Stimulated activated CD4-positive, alpha-beta T cell treated with anti-CD3 and anti-CD28 coated beads, Interleukin-12 subunit alpha, Interleukin-12 subunit beta, amount 100 ng/mL, for 4 hours (primary cell): Measurements from ENCODE around the gene TRIP10.
A peak's percentile ranks its signal among the peaks of the same experiment; 100 is the strongest.
"Not testable (repeated sequence)": the region's sequence is repeated elsewhere in the genome, so short reads cannot be mapped to it uniquely, and the experiment has no call there.

Experiments used
- DNase-seq: peaks from one replicate; pipeline ENCODE4 v3.0.0-alpha.2; 2020

The TRIP10 gene, protein sequence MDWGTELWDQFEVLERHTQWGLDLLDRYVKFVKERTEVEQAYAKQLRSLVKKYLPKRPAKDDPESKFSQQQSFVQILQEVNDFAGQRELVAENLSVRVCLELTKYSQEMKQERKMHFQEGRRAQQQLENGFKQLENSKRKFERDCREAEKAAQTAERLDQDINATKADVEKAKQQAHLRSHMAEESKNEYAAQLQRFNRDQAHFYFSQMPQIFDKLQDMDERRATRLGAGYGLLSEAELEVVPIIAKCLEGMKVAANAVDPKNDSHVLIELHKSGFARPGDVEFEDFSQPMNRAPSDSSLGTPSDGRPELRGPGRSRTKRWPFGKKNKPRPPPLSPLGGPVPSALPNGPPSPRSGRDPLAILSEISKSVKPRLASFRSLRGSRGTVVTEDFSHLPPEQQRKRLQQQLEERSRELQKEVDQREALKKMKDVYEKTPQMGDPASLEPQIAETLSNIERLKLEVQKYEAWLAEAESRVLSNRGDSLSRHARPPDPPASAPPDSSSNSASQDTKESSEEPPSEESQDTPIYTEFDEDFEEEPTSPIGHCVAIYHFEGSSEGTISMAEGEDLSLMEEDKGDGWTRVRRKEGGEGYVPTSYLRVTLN

DNA sequence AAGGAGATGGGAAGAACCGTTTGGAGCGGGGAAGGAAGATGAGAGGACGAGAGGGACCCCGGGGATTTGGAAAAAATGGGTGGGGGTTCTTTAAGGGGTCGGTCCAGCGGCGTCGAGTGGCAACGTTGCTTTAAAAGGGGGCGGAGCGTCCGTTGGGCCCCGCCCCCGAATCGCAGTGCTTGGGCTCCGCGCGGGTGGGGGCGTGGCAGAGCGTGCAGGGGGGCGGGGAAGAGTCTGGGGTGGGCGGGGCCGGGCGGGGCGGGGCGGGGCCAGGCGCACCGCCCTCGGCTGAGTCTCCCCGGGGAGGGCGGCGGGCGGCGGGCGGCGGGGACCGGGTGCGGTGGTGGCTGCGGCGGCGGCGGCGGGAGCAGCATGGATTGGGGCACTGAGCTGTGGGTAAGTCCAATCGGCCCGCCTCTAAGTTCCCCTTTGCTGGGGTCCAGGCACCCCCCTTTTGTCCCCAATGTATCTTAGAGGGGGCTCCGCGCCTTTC lies at the start of gene TRIP10:
Gene TRIP10 (plus strand): TSS at position 291 of the 493 bp plus-strand sequence. CDS start 82 bp downstream, at position 373.
- peak; percentile 81 for DNase-seq

DNA sequence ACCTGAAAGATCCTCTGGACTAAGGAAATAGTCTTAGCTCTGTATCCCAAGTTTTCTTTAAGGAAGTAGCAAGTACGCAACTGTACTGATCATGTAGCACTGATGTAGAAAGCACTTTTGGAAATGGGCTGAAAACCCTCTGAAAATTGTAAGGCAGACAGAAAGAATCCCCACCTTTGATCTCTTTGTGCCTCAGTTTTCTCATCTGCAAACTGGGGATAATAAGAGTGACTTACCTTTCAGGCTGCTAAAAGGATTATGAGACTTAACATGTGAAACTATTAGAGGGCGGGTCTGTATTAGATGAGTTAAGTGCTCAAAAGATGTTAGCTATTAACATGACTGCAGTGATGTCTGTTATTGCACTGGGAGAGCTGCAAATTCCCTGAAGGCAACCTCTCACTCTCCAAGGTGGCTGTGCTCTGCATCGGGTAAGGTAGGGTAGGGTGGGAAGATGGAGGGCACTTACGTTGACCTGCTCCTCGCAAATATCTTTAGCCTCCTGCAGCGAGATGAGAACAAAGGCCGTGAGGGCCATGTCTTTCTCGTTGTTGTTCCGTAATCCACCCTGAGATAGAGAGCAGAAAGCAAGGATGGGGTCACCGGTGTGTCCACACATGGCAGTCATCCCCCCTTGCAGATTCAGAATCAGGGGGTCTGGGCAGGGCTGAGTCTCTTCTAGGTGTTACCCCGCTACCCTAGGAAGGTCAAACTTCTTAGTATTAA lies 49.2 kb upstream of the TRIP10 start:
- DNase-seq, result no peak

DNA sequence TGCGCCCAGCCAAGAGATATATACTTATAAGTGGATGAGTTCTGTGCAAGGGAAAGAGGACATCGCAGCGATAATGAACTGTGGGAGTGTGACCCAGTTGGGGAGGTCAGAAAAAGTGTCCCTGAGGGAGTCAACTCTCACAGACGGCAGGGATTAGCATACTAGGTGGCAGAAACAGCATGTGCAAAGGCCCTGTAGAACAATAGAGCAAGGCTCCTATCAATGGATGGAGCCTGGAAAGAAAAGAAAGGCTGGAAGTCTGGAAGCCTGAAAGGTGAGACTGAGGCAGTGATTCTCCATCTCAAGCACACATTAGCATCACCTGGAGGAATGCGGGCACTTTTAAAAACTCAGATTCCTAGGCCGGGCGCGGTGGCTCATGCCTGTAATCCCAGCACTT lies 48.1 kb upstream of the TRIP10 start:
- DNase-seq, result no peak

DNA sequence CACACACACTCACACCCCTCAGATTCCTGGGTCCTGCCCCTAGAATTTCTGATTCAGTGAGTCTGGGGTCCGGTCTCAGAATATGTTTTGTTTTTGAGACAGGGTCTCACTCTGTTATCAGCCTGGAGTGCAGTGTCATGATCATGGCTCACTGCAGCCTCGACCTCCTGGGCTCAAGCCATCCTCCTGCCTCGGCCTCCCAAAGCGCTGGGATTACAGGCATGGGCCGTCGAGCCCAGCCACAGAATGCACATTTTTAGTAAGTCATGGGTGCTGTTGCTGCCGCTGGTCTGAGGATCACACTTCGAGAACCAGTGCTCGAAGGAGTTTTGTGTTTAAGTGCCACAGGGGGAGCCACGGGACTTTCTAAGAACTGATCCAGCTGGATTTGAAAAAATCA lies 47.5 kb upstream of the TRIP10 start:
- DNase-seq, result no peak

DNA sequence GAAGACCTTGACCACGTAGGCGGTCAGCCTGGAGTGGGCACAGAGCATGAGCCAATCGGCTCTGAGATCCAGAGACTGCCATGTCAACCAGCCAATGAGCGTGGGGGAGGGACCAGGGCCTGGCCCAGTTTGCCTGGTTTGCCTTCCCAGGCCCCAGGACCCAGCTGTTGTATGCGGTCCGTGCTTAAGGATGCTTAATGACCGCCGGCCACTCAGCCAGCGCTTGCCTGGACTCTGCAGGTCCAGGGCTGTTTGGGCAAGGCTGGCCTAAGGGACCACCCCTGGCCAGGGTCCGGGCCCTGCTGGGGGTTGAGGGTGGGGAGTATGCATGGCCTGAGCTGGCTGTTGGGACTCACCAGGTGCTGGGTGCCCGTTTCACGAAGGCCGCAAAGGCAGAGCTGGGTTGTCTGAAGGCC lies 46.4 kb upstream of the TRIP10 start:
- DNase-seq, result no peak

DNA sequence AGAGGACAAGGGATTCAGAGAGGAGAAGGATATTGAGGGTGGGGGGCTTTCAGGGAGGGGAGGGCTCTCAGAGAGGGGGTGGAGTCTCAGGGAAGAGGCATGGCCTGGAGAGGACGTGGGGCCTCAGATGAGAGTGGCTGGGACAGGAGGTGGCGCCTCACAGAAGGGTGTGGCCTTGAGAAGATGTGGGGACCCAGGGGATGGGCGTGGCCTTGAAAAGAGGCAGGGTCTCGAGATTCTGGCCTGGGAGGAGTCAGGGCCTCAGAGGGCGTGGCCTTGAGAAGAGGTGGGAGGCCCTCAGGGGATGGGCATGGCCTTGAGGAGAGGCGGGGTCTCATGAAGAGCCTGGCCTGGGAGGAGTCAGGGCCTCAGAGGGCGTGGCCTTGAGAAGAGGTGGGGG lies 45.8 kb upstream of the TRIP10 start:
- DNase-seq, result no peak

DNA sequence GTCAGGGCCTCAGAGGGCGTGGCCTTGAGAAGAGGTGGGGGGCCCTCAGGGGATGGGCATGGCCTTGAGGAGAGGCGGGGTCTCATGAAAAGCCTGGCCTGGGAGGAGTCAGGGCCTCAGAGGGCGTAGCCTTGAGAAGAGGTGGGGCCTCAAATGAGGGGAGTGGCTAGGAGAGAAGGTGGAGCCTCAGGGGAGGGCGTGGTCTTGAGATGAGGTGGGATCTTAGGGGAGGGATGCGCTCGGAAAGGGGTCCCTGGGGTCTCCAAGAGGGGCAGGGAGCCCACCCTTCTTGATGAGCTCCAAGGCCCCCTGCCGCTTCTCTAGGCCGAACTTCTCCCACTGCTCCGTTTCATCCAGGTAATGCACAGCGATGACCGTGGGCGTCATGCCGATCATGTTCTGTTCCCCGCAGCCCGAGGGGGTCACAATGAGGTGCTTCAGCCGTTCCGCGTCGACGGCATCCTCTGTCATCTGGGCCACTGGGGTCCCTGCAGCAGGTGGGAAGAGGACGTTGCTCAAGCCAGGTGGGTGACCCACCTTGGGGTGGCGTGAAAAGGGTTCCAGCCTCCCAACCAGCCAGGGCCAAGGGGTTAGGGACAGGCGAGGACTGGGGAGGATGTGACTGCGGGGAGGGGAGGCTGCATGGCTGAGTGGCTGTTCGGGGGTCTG lies 45.2 kb upstream of the TRIP10 start:
- no peak for DNase-seq

DNA sequence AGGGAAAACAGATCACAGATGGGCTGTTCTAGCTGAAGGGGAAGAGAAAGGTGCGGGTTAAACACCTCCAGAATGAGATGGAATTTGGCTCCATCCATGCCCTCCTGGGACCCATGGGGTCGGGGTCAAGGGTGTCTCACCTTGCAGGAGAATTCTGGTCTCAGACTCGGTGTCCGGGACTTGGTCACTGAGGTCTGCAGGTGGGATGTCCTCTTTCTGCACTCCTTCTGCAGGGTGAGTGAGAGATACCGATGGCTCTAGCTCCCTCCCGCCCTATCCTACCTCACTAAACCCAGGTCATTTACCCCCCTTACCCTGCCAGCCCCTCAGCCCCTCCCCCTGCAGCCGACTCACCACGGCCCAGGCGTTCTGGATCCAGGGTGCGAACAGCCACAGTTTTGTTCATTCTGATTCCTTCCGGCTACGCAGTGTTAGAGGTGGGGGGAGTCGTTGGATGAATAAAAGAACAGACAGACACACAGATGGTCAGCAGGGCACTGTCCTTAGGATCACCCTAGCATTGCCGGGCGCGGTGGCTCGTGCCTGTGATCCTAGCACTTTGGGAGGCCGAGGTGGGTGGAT lies 43.1 kb upstream of the TRIP10 start:
- DNase-seq, result no peak

DNA sequence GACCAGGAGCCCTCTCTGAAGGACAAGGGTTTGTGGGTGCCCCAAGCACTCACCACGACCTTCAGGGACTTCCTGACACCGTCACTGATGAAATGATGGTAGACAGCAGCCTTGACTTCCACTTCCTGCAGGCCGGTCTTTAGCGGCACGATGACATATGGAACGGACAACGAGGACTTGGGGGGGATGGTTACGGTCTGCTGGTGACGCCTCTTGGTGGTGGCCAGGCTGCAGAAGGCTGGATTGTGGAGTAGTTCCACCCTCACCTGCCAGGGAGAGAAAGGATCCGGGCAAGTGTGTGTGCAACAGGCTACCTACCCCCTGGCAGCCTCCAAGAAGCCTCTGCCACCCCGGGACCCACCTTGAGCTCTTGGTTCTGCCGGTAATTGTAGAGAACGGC lies 42.2 kb upstream of the TRIP10 start:
- DNase-seq, result no peak

DNA sequence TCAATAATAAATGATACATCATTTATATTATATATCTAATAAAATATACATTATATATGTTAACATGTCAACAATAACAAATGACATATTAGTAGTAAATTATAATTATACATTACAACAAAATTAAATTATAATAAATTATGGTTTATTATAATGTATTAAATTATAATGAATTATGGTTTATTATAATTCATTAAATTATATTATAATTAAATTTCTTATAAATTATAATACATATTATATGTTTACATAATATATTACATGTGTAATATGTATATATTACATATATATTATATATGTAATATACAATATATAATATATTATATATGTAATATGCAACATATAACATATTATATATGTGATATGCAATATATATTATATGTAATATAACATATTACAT lies 39.5 kb upstream of the TRIP10 start:
- no peak for DNase-seq

DNA sequence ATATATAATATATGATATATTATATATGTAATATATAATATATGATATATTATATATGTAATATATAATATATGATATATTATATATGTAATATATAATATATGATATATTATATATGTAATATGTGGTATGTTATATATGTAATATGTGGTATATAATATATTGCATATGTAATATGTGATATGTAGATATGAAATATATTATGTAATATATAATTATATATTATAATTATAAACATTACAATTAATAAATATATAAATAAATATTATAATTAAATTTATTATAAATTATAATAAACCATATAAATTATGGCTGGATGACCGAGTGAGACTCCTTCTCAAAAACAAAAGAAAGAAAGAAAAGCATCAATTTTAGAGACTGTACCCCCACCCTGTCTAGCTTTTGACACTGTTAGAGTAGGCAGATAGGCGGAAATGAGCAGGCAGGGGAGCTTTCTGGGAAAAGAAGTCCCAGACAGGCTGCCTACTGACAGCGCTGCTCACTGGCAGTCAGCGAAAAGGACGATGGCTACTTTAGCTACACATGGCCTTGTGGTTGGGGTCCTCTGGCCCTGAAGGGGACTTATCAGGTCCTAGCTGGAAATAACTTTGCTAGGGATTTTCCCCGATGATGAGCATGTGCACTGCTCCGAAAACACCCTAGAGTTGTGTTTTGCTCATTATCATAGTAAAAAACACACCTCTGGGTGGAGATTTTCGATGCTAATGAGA lies 38.7 kb upstream of the TRIP10 start:
- no peak for DNase-seq

DNA sequence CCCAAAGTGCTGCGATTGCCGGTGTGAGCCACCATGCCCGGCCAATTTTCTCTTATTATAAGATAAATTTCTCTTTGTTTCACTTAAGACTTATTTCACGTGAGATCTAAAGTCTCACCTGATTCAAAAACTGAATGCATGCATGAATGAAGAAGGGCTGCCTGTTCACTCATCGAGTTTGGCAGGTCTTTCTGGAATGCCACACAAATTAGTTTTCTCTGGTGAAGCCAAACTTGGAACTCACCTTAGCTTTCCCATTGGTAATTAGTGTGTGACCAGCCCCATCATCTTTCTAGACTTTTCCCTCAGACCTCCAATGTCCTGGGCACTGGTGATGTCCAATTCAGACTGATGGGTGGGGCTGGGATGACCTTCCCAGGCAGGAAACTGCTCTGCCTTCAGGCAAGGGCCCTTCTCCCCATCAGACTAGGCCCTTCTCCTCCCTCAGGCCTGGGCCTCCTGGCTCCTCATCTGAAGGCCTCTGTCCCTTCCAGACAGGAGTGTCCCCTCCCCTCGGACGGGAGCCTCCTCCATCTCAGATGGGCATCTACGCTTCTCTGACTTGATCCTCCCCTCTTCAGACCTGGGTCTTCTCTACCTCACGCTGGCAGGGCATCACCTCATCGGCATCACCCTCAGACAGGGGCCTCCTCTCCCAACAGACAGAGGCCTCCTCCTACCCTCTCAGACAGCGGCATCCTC lies 33.4 kb upstream of the TRIP10 start:
- DNase-seq, result no peak

DNA sequence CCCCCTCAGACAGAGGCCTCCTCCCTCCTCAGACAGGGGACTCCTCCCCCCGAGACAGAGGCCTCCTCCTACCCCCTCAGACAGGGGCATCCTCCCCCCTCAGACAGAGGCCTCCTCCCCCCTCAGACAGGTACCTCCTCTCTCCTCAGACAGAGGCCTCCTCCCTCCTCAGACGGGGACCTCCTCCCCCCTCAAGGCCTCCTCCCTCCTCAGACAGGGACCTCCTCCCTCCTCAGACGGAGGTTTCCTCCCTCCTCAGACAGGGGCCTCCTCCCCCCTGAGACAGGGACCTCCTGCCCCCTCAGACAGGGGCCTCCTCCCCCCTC lies 32.9 kb upstream of the TRIP10 start:
- DNase-seq, result no peak

DNA sequence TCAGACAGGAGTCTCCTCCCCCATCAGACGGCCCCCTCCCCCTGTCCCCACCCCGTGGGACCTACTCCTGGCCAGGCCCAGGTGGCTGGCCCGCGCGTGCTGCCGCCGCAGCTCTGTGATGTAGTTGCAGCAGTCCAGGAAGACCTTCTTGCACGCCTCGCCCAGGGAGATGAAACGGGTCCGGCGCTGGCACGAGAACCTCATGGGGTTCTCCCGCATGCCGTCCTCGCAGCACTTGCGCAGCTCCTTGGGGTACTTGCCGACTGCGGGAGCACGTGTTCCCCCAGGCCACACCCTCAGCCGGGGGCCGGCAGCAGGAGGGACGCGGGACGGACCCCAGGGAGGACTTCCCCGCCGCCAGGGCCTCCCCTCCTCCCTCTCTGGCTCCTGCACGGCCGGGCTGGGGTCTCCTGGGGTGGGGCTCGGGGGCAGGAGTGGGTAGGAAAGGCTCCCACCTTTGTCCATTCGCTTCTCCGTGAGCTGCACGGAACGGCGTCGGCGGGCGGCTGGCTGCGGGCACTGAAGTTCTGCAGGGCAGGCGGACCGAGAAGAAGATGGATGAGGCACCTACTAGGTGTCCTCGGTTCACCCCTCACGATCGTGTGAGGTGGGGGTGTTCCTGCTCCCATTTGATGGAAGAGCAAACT lies 32.3 kb upstream of the TRIP10 start:
- DNase-seq, result no peak

DNA sequence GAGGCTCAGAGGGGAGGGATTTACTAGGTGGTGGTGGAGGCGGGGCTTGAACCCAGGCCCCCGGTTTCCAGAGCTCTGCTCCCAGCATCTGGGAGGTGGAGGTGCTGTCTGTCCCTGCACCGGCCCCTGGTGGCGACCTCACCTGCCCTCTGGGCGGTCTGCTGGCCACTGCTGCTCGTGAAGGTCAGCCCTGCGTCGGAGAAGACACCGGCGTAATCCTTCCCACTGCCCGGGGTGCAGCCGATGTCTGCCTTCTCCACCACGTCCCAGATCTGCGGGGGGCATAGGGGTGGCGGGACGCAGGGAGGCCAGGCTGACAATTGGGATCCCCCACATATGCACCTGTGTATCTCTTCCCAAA lies 31.8 kb upstream of the TRIP10 start:
- no peak for DNase-seq

DNA sequence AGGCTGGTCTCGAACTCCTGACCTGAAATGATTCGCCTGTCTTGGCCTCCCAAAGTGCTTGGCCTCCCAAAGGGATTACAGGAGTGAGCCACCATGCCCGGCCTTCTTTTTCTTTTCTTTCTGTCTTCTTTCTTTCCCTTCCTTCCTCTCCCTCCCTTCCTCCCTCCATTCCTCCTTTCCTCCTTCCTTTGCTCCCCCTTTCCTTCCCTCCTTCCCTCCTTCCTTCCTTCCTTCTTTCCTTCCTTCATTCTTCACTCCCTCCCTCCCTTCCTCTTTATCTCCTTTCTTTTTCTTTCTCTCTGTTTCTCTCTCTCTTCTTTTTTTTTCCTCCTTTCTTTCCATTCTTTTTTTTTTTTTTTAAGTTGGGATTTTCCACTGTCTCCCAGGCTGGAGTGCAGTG lies 31.1 kb upstream of the TRIP10 start:
- no peak for DNase-seq

DNA sequence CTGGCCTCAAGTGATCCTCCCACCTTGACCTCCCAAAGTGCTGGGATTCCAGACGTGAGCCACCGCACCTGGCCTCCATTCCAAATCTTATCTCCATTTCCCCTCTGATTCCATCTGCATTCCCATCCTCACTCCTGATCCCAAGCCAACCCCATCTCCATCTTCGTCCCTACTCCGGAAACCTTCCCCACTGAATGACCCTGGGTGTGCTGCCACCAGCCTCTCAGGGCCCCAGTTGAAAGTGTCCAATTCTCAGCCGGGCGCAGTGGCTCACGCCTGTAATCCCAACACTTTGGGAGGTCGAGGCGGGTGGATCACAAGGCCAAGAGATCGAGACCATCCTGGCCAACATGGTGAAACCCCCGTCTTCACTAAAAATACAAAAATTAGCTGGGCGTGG lies 30.6 kb upstream of the TRIP10 start:
- DNase-seq, result not testable (repeated sequence)

DNA sequence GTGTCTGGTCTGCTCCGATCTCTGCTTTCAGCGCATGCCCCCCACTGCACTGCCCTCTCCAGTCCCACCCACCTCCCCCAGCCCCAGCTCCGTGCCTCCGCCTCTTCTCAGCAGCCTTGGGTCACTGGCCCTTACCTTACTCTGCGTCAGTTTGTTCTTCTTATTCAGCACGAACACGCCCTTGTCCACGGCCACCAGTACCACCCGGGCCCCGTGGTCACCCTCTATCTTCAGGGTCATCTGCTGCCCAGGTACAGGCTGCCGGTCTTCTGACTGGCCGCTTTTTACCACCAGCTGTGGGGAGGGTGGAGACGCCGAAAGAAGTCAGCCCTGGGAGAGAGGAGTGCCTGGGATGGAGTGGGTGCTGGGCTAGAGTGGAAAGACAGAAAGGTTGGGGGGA lies 29.9 kb upstream of the TRIP10 start:
- DNase-seq, result no peak

DNA sequence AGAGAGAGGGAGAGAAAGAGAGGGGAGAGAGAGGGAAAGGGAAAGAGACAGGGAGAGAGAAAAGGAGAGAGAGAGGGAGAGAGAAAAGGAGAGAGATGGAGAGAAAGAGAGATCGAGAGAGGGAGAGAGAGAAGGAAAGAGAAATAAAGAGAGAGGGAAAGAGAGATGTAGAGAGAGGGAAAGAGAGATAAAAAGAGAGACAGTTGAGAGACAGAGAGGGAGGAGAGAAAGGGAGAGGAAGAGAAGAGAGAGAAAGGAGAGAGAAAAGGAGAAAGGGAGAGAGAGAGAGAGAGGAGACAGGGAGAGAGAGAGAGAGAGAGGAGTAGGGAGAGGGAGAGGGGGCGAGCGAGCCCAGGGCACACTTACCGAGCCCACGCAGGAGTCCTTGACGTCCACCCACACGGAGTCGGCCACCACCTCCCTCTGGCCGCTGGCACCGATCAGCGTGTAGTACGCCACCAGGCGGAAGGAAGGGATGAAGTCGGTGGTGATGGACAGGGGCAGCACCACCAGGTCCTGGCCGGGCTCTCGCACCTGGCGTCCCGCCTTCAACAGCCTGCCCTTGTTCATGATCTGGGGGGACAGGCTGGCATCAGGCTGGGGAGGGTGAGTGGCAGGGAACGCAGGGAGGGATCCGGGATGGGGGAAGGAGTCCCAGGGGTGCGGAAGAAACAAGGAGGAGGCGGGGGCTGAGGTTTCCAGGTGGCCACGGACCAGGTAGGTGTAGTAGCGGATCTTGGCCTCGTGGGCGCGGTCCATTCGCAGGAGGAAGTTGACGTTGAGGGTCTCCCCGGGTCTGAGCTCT lies 29.0 kb upstream of the TRIP10 start:
- DNase-seq, result no peak

DNA sequence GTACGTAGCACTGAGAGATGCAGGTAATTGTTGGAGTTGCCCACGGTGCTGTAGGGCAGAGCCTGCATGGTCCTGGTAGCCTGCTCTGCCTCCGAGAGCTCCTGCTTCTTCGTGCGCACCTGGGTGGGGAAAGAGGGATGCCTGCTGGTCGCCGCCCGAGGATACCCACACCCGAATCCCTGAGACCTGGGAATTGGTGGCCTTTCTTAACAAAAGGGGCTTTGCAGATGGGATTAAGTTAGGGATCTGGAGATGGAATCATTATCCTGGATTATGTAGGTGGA lies 28.5 kb upstream of the TRIP10 start:
- DNase-seq, result no peak

DNA sequence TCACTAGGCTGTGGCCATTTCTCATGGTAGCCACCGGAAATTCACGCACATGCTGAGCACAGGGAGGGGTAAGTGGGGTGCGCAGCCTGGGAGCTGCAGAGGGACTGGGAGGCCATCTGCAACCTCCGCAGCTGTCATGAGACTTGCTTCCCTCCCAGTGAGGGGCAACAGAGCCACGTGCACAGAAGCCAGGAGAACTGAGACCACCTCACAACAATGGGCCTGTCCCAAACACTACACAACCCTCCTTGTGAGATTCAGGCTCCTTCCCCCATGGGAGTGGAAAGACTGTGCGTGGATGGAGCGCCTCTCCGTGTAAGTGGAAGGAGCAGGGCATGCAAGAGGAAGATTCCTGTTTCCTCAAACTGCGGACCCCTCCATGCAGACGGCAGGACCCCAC lies 27.9 kb upstream of the TRIP10 start:
- no peak for DNase-seq
